HepG2 (cell line): ENCODE measurements around the gene FRMPD2. TPM values are rescaled to one million over a fixed set of nuclear protein-coding genes. Genes with fewer than 3 reads are reported as not detected.

Source experiments
- ARID3A ChIP-seq: IDR thresholded peaks from 2 replicates; pipeline ENCODE4 v1.6.1; 2012; ENCODE audit warnings: low read depth, low read length, improper control_type of control experiment
- CEBPB ChIP-seq: IDR thresholded peaks from 2 replicates; pipeline ENCODE4 v1.6.1; 2011; ENCODE audit warnings: low read depth, low read length, improper control_type of control experiment, borderline replicate concordance
- ELF3 ChIP-seq: IDR thresholded peaks from 2 replicates; pipeline ENCODE4 v1.6.1; 2016; ENCODE audit warnings: missing genetic modification reagents, missing compliant biosample characterization
- GABPA ChIP-seq, 2 experiments: IDR thresholded peaks; 2 replicates each; pipeline ENCODE4 v1.6.1; 2011 to 2016; ENCODE audit warnings: low read depth in 2 of 2, low read length in 1 of 2, missing biosample characterization in 1 of 2, missing genetic modification characterization in 1 of 2
- IRX3 ChIP-seq: sonication (generic); formaldehyde crosslinking; IDR thresholded peaks from 2 replicates; pipeline ENCODE4 v1.8.1; 2023; ENCODE audit warnings: mild to moderate bottlenecking, low read depth, missing genetic modification reagents, borderline replicate concordance
- PHB2 ChIP-seq: fragments of 450-650 bp; IDR thresholded peaks from 2 replicates; pipeline ENCODE4 v1.6.1; 2018; ENCODE audit not compliant: partially characterized antibody
- RBM22 ChIP-seq: fragments of 200-400 bp; formaldehyde crosslinking; optimal IDR thresholded peaks from 2 replicates; pipeline ENCODE3; 2017; ENCODE audit warnings: mild to moderate bottlenecking, low read length, moderate library complexity
- RCOR2 ChIP-seq: IDR thresholded peaks from 2 replicates; pipeline ENCODE4 v1.6.1; 2016; ENCODE audit warnings: missing biosample characterization, missing genetic modification reagents
- REXO4 ChIP-seq: sonication (generic); formaldehyde crosslinking; IDR thresholded peaks from 2 replicates; pipeline ENCODE4 v1.8.0; 2022; ENCODE audit warnings: missing genetic modification reagents, mild to moderate bottlenecking, borderline replicate concordance
- SOX6 ChIP-seq, 2 experiments: fragments of 450-650 bp in 1 of 2; sonication (generic) in 1 of 2; formaldehyde crosslinking in 1 of 2; IDR thresholded peaks; 2 replicates each; pipeline versions ENCODE4 v1.4.0 to v1.6.1; 2017 to 2020; ENCODE audit warnings: antibody characterized with exemption in 1 of 2, mild to moderate bottlenecking in 1 of 2, missing genetic modification reagents in 1 of 2
- SYNCRIP ChIP-seq: fragments of 200-400 bp; formaldehyde crosslinking; IDR thresholded peaks from 2 replicates; pipeline ENCODE4 v1.6.1; 2018; ENCODE audit warnings: mild to moderate bottlenecking, low read depth, low read length; ENCODE audit not compliant: insufficient read depth
- ZBTB20 ChIP-seq: sonication (generic); formaldehyde crosslinking; IDR thresholded peaks from 2 replicates; pipeline ENCODE4 v1.8.1; 2023; ENCODE audit warnings: missing genetic modification reagents, low read depth, mild to moderate bottlenecking, borderline replicate concordance
- ZMAT3 ChIP-seq: sonication (generic); formaldehyde crosslinking; conservative IDR thresholded peaks from 2 replicates; pipeline ENCODE4 v1.7.0; 2021; ENCODE audit warnings: missing genetic modification reagents
- ZNF414 ChIP-seq: sonication (generic); formaldehyde crosslinking; IDR thresholded peaks from 2 replicates; pipeline ENCODE4 v1.5.0; 2020; ENCODE audit warnings: missing genetic modification reagents
- ZNF556 ChIP-seq: sonication (generic); formaldehyde crosslinking; IDR thresholded peaks from 2 replicates; pipeline ENCODE4 v1.4.0; 2020; ENCODE audit warnings: mild to moderate bottlenecking, missing genetic modification reagents, borderline replicate concordance
- polyA plus RNA-seq, 8 experiments: library from polyadenylated mRNA; depleted of rRNA in 3 of 8; stranded (reverse) in 7 of 8; unstranded in 1 of 8; fragments of >200 nt; fragmentation: Illumina TruSeq in 4 of 8; extraction: Trizol in 4 of 8; gene quantifications; 2 replicates each; pipeline versions ENCODE4 v1.2.1 to v1.2.3, GENCODE V29; 2011 to 2016; ENCODE audit warnings: low read depth in 4 of 8, missing spikeins in 1 of 8, mixed read lengths in 1 of 8; ENCODE audit not compliant: insufficient read depth in 1 of 8
- total RNA-seq, 5 experiments: library from RNA; depleted of rRNA; stranded (reverse); fragments of >200 nt; fragmentation: Illumina TruSeq; extraction: Trizol; gene quantifications; 2 replicates each; pipeline ENCODE4 v1.2.3, GENCODE V29; 2016; ENCODE audit warnings: low read depth in 1 of 5
- TF ChIP-seq, protein P1 (sequence below), 2 experiments: IDR thresholded peaks; 2 replicates each; pipeline ENCODE4 v1.6.1; 2011 to 2012; ENCODE audit warnings: low read length in 2 of 2, borderline replicate concordance in 1 of 2, low read depth in 1 of 2, mild to moderate bottlenecking in 1 of 2, moderate library complexity in 1 of 2
- TF ChIP-seq, protein P2 (sequence below): IDR thresholded peaks from 2 replicates; pipeline ENCODE4 v1.6.1; 2016

FRMPD2 gene
- total and polyA plus RNA-seq, 2 of the 13 experiments (the other 11 are each of a cell fraction or from before 2014, with no cell fraction given): 0.45 to 1.3 TPM

DNA sequence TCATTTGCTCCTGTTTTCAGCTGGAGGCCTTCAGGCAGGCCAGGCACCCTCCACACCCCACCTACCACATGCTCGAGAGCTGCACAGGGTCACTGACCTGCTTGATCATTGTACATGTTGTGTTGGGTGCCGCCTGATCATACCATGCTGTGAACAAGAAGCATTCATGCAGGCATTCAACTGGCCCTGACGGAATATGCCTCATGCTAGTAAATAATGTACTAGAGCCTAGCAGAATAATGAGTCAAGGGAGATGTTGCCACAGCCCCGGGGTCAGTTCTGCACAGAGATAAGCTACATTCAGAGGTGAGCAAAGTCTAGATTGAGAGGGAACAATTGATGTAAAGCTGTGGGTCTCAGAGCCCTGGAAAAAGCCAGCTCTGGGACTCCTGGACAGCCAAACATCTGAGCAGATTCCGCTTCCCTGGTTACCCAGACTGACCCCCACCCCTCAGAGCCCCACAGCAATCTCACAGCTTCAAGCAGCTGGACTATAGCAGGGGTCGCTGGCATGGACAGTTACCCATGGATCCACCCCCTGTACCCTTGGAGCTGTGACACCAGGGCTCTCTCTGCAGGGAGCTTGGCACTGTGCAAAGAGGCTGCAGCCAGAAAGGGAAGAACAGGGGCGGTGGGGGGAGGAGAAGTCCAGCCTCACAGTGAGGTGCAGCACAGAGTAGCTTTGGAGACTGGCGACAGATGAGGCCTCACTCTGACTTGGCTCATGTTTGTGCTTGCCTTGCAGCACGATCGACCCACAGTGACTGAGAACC lies 86.6 kb downstream of the FRMPD2 start (continued):
- TF ChIP-seq RBM22: no peak
- TF ChIP-seq ZNF414 (CRISPR knock-in tag): 0 out of 2 replicates have a peak, but pooled peaks have one; percentile 20
- TF ChIP-seq RCOR2 (CRISPR knock-in tag): no peak
- no peak for TF ChIP-seq IRX3
- 0 out of 2 replicates have a peak, but pooled peaks have one; percentile 18 for TF ChIP-seq ARID3A
- TF ChIP-seq ELF3 (CRISPR knock-in tag): no peak
- TF ChIP-seq, protein P1, sequence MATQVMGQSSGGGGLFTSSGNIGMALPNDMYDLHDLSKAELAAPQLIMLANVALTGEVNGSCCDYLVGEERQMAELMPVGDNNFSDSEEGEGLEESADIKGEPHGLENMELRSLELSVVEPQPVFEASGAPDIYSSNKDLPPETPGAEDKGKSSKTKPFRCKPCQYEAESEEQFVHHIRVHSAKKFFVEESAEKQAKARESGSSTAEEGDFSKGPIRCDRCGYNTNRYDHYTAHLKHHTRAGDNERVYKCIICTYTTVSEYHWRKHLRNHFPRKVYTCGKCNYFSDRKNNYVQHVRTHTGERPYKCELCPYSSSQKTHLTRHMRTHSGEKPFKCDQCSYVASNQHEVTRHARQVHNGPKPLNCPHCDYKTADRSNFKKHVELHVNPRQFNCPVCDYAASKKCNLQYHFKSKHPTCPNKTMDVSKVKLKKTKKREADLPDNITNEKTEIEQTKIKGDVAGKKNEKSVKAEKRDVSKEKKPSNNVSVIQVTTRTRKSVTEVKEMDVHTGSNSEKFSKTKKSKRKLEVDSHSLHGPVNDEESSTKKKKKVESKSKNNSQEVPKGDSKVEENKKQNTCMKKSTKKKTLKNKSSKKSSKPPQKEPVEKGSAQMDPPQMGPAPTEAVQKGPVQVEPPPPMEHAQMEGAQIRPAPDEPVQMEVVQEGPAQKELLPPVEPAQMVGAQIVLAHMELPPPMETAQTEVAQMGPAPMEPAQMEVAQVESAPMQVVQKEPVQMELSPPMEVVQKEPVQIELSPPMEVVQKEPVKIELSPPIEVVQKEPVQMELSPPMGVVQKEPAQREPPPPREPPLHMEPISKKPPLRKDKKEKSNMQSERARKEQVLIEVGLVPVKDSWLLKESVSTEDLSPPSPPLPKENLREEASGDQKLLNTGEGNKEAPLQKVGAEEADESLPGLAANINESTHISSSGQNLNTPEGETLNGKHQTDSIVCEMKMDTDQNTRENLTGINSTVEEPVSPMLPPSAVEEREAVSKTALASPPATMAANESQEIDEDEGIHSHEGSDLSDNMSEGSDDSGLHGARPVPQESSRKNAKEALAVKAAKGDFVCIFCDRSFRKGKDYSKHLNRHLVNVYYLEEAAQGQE (IDR thresholded peaks at IDR 0.05; ENCODE audit: borderline replicate concordance in 1 of 2, low read depth in 1 of 2, low read length in 2 of 2): no peak
- TF ChIP-seq CEBPB: peak; percentile 61
- no peak for TF ChIP-seq PHB2
- TF ChIP-seq REXO4 (CRISPR knock-in tag): no peak
- TF ChIP-seq ZNF556 (CRISPR knock-in tag): no peak
- TF ChIP-seq SYNCRIP: no peak
- TF ChIP-seq, protein P2, sequence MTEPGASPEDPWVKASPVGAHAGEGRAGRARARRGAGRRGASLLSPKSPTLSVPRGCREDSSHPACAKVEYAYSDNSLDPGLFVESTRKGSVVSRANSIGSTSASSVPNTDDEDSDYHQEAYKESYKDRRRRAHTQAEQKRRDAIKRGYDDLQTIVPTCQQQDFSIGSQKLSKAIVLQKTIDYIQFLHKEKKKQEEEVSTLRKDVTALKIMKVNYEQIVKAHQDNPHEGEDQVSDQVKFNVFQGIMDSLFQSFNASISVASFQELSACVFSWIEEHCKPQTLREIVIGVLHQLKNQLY: no peak
- TF ChIP-seq SOX6 (IDR thresholded peaks at IDR 0.05): no peak
- TF ChIP-seq SOX6 (CRISPR knock-in tag; IDR thresholded peaks at IDR 0.05): peak; percentile 65
- no peak for TF ChIP-seq GABPA (IDR thresholded peaks at IDR 0.05; ENCODE audit: low read depth, low read length)
- no peak for TF ChIP-seq GABPA (CRISPR knock-in tag; IDR thresholded peaks at IDR 0.05; ENCODE audit: low read depth)
- TF ChIP-seq ZMAT3 (CRISPR knock-in tag): no peak
- no peak for TF ChIP-seq ZBTB20 (CRISPR knock-in tag)
